Measurements from ENCODE around the gene HINFP. TPM values are rescaled to one million over a fixed set of nuclear protein-coding genes. Genes with fewer than 3 reads are reported as not detected.
A peak's percentile ranks its signal among the peaks of the same experiment; 100 is the strongest.
"Not testable (repeated sequence)": the region's sequence is repeated elsewhere in the genome, so short reads cannot be mapped to it uniquely, and the experiment has no call there.

Gene HINFP
- total RNA-seq, 1 experiment from 2014 or later, result 38.1 TPM

DNA sequence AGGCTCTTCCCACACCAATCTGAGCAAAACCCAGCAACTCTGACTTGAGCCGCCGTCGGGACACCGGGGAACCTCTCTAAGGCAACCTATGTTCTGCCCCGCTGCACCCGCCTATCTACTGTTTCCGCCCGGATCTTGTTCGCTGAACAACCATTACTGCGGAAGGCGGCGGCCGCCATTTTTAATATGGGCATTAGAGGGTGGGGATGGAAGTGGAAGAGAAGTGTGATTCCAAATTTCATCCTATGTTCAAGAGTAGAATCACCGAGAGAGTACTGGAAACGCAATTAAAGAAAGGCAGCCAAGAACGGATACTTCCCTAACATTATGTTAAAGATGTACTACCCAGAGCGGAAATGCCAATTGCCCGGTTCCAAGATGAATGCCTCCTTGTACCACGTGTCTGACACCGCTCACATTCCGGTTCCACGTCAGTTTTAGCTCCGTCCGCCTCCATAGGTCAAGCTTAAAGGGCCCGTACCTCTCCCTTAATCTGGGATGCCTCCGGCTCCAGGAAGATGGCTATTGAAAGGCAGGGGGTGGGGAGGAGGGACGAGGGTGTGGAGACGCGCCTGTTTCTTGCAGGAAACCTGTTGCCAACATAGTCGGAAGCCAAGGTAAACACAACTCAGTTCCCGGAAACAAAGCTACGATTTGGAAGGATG is 19.5 kb upstream of the HINFP start, which contains the start of gene DPAGT1:
Gene DPAGT1, minus strand, starts transcription at position 95 of the 665 bp plus-strand sequence. CDS start 198 bp downstream, outside the sequence.
- H3K9me3 ChIP-seq (ENCODE audit: control insufficient read depth in 1 of 2, insufficient read depth in 1 of 2, low read depth in 1 of 2, low read length in 2 of 2), result no peaks in the 10 kb centered on the region
- H3K79me2 ChIP-seq (ENCODE audit: insufficient read depth, low read length), result peaks cover 32% of the 10 kb centered on the region
- ChIA-PET RAD21 (ENCODE audit: low non-redundant PET in 1 of 2, low total read pairs in 2 of 2, uncharacterized antibody in 2 of 2, unreplicated experiment in 2 of 2) (interaction anchor here in 1 of 2 experiments (0.5 to 1.0 kb wide), 3 partner anchors 17 to 224 kb away, joined by 4 to 7 read pairs (median 4); partner anchors contain the start of gene HINFP), POLR2A (interaction anchor here (0.7 to 1.9 kb wide), 14 partner anchors 9 to 1081 kb away, joined by 3 to 20 read pairs (median 3); partner anchors contain the start of genes HINFP, HMBS, NLRX1 and RPS25), CTCF (interaction anchor here (0.6 to 1.8 kb wide), 13 partner anchors 11 to 272 kb away, joined by 3 to 6 read pairs (median 4); partner anchors contain the start of genes CBL and VPS11)
- peak; percentile 98 for DNase-seq (ENCODE audit: low read depth, low spot score)
- peaks cover 6 to 20% of the 10 kb centered on the region in 2 experiments; a peak in 3 of 4 replicates for H3K36me3 ChIP-seq (ENCODE audit: control insufficient read depth in 1 of 2, insufficient read depth in 2 of 2, low read length in 2 of 2)
- H3K27ac ChIP-seq (ENCODE audit: low read depth, low read length), result peak within 1 kb of the TSS; percentile 96
- H3K4me1 ChIP-seq (ENCODE audit: control insufficient read depth in 1 of 2, insufficient read depth in 2 of 2, low read length in 2 of 2), result peaks cover 33 to 42% of the 10 kb centered on the region in 2 experiments
- H4K20me1 ChIP-seq (ENCODE audit: insufficient read depth), result no peaks in the 10 kb centered on the region
- H3K9ac ChIP-seq (ENCODE audit: low read length), result peak within 1 kb of the TSS; percentile 81
- H3K4me2 ChIP-seq (ENCODE audit: low read length), result peak within 1 kb of the TSS; percentile 89
- peak; percentile 80 for ATAC-seq
- H3K9me2 ChIP-seq (ENCODE audit: insufficient read depth), result no peaks in the 10 kb centered on the region
- H3K4me3 ChIP-seq (replicated peaks in 1 of 2; ENCODE audit: low read depth in 1 of 2, low read length in 2 of 2), result peak within 1 kb of the TSS; percentile 58 to 78
- intact Hi-C loops (cut with micrococcal nuclease), result loop anchor here (2.0 to 10.0 kb wide), 7 partner anchors 67 to 370 kb away; partner anchors contain the start of genes NLRX1, RPS25, TRAPPC4 and USP2
- peak within 1 kb of the TSS; percentile 87 for H2AFZ ChIP-seq (ENCODE audit: low read depth, low read length, poor library complexity, severe bottlenecking)
- no TSS peak for BruUV-seq (replicated peaks)
- TF ChIP-seq POLR2AphosphoS5 (IDR thresholded peaks at IDR 0.05; ENCODE audit: low read depth, low read length) (peak; percentile 46), ELF1 (IDR thresholded peaks at IDR 0.05; ENCODE audit: borderline replicate concordance, low read depth) (no peak), EGR1 (IDR thresholded peaks at IDR 0.05; ENCODE audit: low read depth) (no peak), YY1 (IDR thresholded peaks at IDR 0.05; ENCODE audit: extremely low read depth, insufficient replicate concordance, low read depth, low read length) (peak; percentile 97), RAD21 (IDR thresholded peaks at IDR 0.05; ENCODE audit: low read depth) (no peak), FOSL1 (IDR thresholded peaks at IDR 0.05; ENCODE audit: low read depth) (no peak), CEBPB (IDR thresholded peaks at IDR 0.05; ENCODE audit: low read depth) (no peak), ZFX (IDR thresholded peaks at IDR 0.05) (peak; percentile 42; the same call in 1 of the 2 replicates), EZH2phosphoT487 (IDR thresholded peaks at IDR 0.05; ENCODE audit: borderline replicate concordance) (no peak)
- TF ChIP-seq, protein P1, sequence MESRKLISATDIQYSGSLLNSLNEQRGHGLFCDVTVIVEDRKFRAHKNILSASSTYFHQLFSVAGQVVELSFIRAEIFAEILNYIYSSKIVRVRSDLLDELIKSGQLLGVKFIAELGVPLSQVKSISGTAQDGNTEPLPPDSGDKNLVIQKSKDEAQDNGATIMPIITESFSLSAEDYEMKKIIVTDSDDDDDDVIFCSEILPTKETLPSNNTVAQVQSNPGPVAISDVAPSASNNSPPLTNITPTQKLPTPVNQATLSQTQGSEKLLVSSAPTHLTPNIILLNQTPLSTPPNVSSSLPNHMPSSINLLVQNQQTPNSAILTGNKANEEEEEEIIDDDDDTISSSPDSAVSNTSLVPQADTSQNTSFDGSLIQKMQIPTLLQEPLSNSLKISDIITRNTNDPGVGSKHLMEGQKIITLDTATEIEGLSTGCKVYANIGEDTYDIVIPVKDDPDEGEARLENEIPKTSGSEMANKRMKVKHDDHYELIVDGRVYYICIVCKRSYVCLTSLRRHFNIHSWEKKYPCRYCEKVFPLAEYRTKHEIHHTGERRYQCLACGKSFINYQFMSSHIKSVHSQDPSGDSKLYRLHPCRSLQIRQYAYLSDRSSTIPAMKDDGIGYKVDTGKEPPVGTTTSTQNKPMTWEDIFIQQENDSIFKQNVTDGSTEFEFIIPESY (IDR thresholded peaks at IDR 0.05; ENCODE audit: extremely low read depth, insufficient replicate concordance, low read length), result no peak
- TF ChIP-seq, protein P2, sequence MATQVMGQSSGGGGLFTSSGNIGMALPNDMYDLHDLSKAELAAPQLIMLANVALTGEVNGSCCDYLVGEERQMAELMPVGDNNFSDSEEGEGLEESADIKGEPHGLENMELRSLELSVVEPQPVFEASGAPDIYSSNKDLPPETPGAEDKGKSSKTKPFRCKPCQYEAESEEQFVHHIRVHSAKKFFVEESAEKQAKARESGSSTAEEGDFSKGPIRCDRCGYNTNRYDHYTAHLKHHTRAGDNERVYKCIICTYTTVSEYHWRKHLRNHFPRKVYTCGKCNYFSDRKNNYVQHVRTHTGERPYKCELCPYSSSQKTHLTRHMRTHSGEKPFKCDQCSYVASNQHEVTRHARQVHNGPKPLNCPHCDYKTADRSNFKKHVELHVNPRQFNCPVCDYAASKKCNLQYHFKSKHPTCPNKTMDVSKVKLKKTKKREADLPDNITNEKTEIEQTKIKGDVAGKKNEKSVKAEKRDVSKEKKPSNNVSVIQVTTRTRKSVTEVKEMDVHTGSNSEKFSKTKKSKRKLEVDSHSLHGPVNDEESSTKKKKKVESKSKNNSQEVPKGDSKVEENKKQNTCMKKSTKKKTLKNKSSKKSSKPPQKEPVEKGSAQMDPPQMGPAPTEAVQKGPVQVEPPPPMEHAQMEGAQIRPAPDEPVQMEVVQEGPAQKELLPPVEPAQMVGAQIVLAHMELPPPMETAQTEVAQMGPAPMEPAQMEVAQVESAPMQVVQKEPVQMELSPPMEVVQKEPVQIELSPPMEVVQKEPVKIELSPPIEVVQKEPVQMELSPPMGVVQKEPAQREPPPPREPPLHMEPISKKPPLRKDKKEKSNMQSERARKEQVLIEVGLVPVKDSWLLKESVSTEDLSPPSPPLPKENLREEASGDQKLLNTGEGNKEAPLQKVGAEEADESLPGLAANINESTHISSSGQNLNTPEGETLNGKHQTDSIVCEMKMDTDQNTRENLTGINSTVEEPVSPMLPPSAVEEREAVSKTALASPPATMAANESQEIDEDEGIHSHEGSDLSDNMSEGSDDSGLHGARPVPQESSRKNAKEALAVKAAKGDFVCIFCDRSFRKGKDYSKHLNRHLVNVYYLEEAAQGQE (IDR thresholded peaks at IDR 0.05; ENCODE audit: low read depth), result no peak
- no peaks in the 10 kb centered on the region for H3K27me3 ChIP-seq (ENCODE audit: insufficient read depth, low read length)

- BruUV-seq (replicated peaks); H3K36me3 ChIP-seq (ENCODE audit: control insufficient read depth in 1 of 2, insufficient read depth in 2 of 2, low read length in 2 of 2); H3K9me2 ChIP-seq (ENCODE audit: insufficient read depth); H3K9me3 ChIP-seq (ENCODE audit: control insufficient read depth in 1 of 2, insufficient read depth in 1 of 2, low read depth in 1 of 2, low read length in 2 of 2); H3K27me3 ChIP-seq (ENCODE audit: insufficient read depth, low read length); RAD21 ChIA-PET (ENCODE audit: low non-redundant PET in 1 of 2, low total read pairs in 2 of 2, uncharacterized antibody in 2 of 2, unreplicated experiment in 2 of 2); DNase-seq (ENCODE audit: low read depth, low spot score); H4K20me1 ChIP-seq (ENCODE audit: insufficient read depth); ATAC-seq; H2AFZ ChIP-seq (ENCODE audit: low read depth, low read length, poor library complexity, severe bottlenecking): not testable (repeated sequence)
- intact Hi-C loops (cut with micrococcal nuclease), result loop anchor here (2.0 to 10.0 kb wide), 5 partner anchors 84 to 369 kb away; partner anchors contain the start of genes RPS25, TRAPPC4 and USP2
- Histone ChIP-seq H3K79me2 (ENCODE audit: insufficient read depth, low read length) (peaks cover 31% of the 10 kb centered on the region), H3K4me1 (ENCODE audit: control insufficient read depth in 1 of 2, insufficient read depth in 2 of 2, low read length in 2 of 2) (peaks cover 33 to 48% of the 10 kb centered on the region in 2 experiments), H3K4me2 (ENCODE audit: low read length) (peak overlapping the region; percentile 89), H3K27ac (ENCODE audit: low read depth, low read length) (peak overlapping the region; percentile 96), H3K4me3 (replicated peaks in 1 of 2; ENCODE audit: low read depth in 1 of 2, low read length in 2 of 2) (peak overlapping the region; percentile 58 to 78), H3K9ac (ENCODE audit: low read length) (peak overlapping the region; percentile 81)
- ChIA-PET POLR2A (interaction anchor here (0.6 to 1.9 kb wide), 8 partner anchors 17 to 232 kb away, joined by 3 to 20 read pairs (median 4); partner anchors contain the start of genes HMBS and VPS11), CTCF (interaction anchor here (0.7 to 1.8 kb wide), 7 partner anchors 12 to 235 kb away, joined by 3 to 6 read pairs (median 4); partner anchors contain the start of gene CBL)
These were observed 18.2 kb upstream of the HINFP start for GRCh38 chr11:119103161-119103664.

Measured in HCT116 (cell line).